T-helper 2 cell treated with Interferon-gamma antibody and Interleukin-4, amounts not matched to agents 5 μg/mL and 100 μg/mL, for 36 hours (primary cell): Measurements from ENCODE around the gene CYP2F1.
"Not testable (repeated sequence)": the region's sequence is repeated elsewhere in the genome, so short reads cannot be mapped to it uniquely, and the experiment has no call there.

Experiments
- DNase-seq: peaks from one replicate; pipeline ENCODE4 v3.0.0; 2021; ENCODE audit warnings: low spot score
- H3K27ac Mint-ChIP-seq: one replicate; pipeline ENCODE4 v1.8.0; 2021; ENCODE audit warnings: mild to moderate bottlenecking, mixed read lengths
- H3K27me3 Mint-ChIP-seq: one replicate; pipeline ENCODE4 v1.8.0; 2021; ENCODE audit warnings: low read depth, mixed read lengths
- H3K36me3 Mint-ChIP-seq: one replicate; pipeline ENCODE4 v1.8.0; 2021; ENCODE audit warnings: low read depth, mixed read lengths
- H3K4me1 Mint-ChIP-seq: one replicate; pipeline ENCODE4 v1.8.0; 2021; ENCODE audit warnings: low read depth, mixed read lengths
- H3K4me3 Mint-ChIP-seq: one replicate; pipeline ENCODE4 v1.8.0; 2022; ENCODE audit warnings: mild to moderate bottlenecking, moderate library complexity, mixed read lengths
- H3K9me3 Mint-ChIP-seq: one replicate; pipeline ENCODE4 v1.8.0; 2021; ENCODE audit warnings: mixed read lengths

Gene CYP2F1

DNA sequence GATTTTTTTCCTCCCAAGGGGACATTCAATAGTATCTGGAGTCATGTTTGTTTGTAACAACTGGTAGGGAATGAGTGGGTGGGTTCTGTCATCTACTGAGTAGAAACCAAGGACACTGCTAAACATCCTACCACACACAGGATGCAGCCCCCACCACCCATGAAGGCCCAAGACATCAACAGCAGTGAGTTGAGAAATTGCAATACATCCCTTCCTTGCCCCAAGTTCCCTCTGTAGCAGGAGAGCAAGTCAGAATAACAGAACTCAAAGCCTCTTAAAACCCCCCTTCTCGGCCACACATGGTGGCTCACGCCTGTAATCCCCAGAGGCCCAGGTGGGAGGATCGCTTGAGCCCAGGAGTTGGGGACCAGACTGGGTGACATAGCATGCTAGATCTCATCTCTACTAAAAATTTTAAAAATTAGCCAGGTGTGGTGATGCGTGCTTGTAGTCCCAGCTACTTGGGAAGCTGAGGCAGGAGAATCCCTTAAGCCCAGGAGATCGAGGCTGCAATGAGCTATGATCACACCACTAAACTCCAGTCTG lies 2.4 kb upstream of the CYP2F1 start:
- Mint-ChIP-seq H3K9me3 (no peaks in the 10 kb centered on the region), H3K27me3 (peaks cover 5% of the 10 kb centered on the region), H3K4me3 (no peak overlapping the region), H3K4me1 (no peaks in the 10 kb centered on the region), H3K27ac (no peak overlapping the region), H3K36me3 (no peaks in the 10 kb centered on the region)
- no peak for DNase-seq

DNA sequence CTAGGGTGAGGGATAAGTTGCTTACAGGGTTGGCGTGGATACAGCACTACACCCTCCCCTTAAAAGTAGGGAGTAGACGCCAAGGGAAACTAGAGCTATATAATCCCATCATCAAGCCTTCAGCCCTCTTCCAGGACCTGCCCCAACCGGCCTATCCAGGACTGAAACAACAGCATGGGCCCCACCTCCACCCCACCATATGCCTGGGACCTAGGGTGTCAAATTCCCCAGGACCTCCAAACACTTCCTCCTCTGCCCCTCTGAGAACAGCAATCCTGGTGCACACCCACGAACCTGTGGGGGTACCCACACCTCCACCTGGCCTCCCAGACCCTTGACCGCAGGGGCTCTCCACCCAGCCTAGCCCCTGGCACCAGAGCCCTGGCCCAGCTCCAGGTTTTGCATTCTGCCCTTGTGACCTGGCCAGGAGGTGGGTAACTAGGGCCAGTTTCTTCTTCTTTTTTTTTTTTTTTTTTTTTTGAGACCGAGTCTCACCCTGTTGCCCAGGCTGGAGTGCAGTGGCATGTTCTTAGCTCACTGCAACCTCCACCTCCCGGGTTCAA lies 1.4 kb upstream of the CYP2F1 start:
- H3K4me1 Mint-ChIP-seq = no peaks in the 10 kb centered on the region
- H3K27me3 Mint-ChIP-seq = peaks cover 8% of the 10 kb centered on the region
- no peak overlapping the region for H3K4me3 Mint-ChIP-seq

GRCh38 chr19:41116261-41116660 lies 2.0 kb downstream of the CYP2F1 start:
- no peaks in the 10 kb centered on the region for H3K9me3 Mint-ChIP-seq
- H3K27ac Mint-ChIP-seq = peak overlapping the region; percentile 21
- H3K4me3 Mint-ChIP-seq = no peak overlapping the region
- peaks cover 8% of the 10 kb centered on the region for H3K4me1 Mint-ChIP-seq
- peaks cover 4% of the 10 kb centered on the region for H3K36me3 Mint-ChIP-seq
- H3K27me3 Mint-ChIP-seq = peaks cover 16% of the 10 kb centered on the region
- no peak for DNase-seq

More for the DNA sequence above, 1.4 kb upstream of the CYP2F1 start:
- no peaks in the 10 kb centered on the region for H3K9me3 Mint-ChIP-seq
- H3K36me3 Mint-ChIP-seq = no peaks in the 10 kb centered on the region
- DNase-seq = no peak
- H3K27ac Mint-ChIP-seq = no peak overlapping the region

- peaks cover 11% of the 10 kb centered on the region for H3K4me1 Mint-ChIP-seq
- H3K36me3 Mint-ChIP-seq, H3K9me3 Mint-ChIP-seq: not testable (repeated sequence)
- peak; percentile 23 for DNase-seq
- H3K4me3 Mint-ChIP-seq = peak overlapping the region; percentile 65
- peak overlapping the region; percentile 81 for H3K27ac Mint-ChIP-seq
- peaks cover 12% of the 10 kb centered on the region for H3K27me3 Mint-ChIP-seq
These were observed 7.0 kb downstream of the CYP2F1 start for GRCh38 chr19:41120929-41121911.

DNA sequence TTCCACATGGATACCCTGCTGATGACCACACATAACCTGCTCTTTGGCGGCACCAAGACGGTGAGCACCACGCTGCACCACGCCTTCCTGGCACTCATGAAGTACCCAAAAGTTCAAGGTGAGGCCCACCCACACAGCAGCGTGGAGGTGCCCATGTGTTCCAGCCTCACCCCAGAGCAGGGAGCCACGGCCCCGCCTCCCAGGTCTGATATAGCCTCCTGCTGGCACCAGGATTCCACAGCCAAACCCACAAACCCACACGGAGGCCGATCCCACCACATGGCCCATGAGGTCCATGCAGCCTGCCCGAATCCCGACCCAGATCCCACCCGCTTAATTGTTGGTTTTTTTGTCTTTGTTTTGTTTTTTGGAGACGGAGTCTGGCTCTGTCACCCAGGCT lies 8.6 kb downstream of the CYP2F1 start:
- DNase-seq, H3K27me3 Mint-ChIP-seq, H3K9me3 Mint-ChIP-seq, H3K36me3 Mint-ChIP-seq, H3K4me3 Mint-ChIP-seq: not testable (repeated sequence)
- H3K27ac Mint-ChIP-seq = peak overlapping the region; percentile 50
- peaks cover 19% of the 10 kb centered on the region for H3K4me1 Mint-ChIP-seq

- H3K4me1 Mint-ChIP-seq = peaks cover 24% of the 10 kb centered on the region
- no peak overlapping the region for H3K4me3 Mint-ChIP-seq
- no peaks in the 10 kb centered on the region for H3K9me3 Mint-ChIP-seq
- peaks cover 11% of the 10 kb centered on the region for H3K27me3 Mint-ChIP-seq
- peaks cover 5% of the 10 kb centered on the region for H3K36me3 Mint-ChIP-seq
- DNase-seq = no peak
- H3K27ac Mint-ChIP-seq = no peak overlapping the region
These were observed 9.6 kb downstream of the CYP2F1 start for GRCh38 chr19:41123716-41124294.

DNA sequence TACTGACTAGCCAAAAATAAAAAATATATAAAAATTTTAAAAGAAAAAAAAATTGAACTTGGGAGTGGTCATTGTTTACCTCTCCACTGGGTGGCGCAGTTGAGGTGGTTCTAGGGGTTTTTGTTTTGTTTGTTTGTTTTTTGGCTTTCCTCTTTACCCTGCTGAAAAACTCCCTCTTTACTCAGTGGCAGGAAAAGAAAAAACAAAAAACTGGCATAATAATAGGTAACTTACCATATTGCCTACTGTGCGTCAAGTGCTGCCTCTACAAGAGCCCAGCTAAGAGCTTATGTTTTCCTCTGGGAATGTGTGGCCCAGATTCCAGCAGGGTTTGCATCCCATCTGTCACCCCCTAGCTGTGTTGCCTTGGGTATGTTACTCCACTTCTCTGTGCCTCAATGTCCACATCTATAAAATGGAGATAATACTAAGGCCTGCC lies 12.6 kb downstream of the CYP2F1 start:
- not testable (repeated sequence) for H3K9me3 Mint-ChIP-seq, DNase-seq, H3K4me3 Mint-ChIP-seq, H3K27ac Mint-ChIP-seq, H3K36me3 Mint-ChIP-seq
- H3K4me1 Mint-ChIP-seq = peaks cover 14% of the 10 kb centered on the region
- peaks cover 28% of the 10 kb centered on the region for H3K27me3 Mint-ChIP-seq

DNA sequence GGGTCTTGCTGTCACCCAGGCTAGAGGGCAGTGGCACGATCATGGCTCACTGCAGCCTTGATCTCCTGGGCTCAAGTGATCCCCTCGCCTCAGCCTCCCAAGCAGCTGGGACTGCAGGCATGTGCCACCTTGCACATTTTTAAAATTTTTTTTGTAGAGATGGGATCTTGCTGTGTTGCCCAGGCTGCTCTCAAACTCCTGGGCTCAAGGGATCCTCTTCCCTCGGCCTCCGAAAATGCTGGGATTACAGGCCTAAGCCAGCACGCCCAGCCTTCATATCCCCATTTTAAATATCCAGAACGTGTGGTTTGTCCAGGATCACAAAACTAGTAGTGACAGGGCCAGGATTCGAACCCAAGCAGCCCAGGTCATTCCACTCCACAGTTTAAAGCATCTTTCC lies 13.1 kb downstream of the CYP2F1 start:
- H3K9me3 Mint-ChIP-seq, H3K27ac Mint-ChIP-seq, H3K36me3 Mint-ChIP-seq, DNase-seq, H3K4me3 Mint-ChIP-seq: not testable (repeated sequence)
- peaks cover 13% of the 10 kb centered on the region for H3K4me1 Mint-ChIP-seq
- H3K27me3 Mint-ChIP-seq = peaks cover 32% of the 10 kb centered on the region

GRCh38 chr19:41127801-41128300 lies 13.6 kb downstream of the CYP2F1 start:
- Mint-ChIP-seq H3K4me3 (peak overlapping the region; percentile 61), H3K27me3 (peaks cover 36% of the 10 kb centered on the region), H3K4me1 (peaks cover 13% of the 10 kb centered on the region)
- H3K27ac Mint-ChIP-seq, H3K36me3 Mint-ChIP-seq, H3K9me3 Mint-ChIP-seq: not testable (repeated sequence)
- peak; percentile 52 for DNase-seq

DNA sequence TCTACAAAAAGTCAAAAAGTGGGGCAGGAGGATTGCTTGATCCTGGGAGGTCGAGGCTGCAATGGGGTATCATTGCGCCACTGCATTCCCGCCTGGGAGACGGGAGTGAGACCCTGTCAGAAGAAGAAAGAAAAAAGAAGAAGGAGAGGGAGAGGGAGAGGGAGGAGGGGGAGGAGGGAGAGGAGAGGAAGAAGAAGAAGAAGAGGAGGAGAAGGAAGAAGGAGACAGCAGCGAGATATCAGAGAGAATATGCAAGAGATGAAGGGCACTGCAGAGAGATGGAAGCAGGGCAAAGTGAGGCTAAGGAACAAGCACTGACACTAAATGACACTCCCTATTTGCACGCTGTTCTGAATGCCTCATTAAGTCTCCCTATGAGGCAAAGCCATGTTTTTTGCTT lies 14.5 kb downstream of the CYP2F1 start:
- H3K9me3 Mint-ChIP-seq = no peaks in the 10 kb centered on the region
- no peaks in the 10 kb centered on the region for H3K36me3 Mint-ChIP-seq
- H3K27me3 Mint-ChIP-seq = peaks cover 41% of the 10 kb centered on the region
- no peak for DNase-seq
- no peak overlapping the region for H3K27ac Mint-ChIP-seq
- H3K4me1 Mint-ChIP-seq = peaks cover 13% of the 10 kb centered on the region
- no peak overlapping the region for H3K4me3 Mint-ChIP-seq

DNA sequence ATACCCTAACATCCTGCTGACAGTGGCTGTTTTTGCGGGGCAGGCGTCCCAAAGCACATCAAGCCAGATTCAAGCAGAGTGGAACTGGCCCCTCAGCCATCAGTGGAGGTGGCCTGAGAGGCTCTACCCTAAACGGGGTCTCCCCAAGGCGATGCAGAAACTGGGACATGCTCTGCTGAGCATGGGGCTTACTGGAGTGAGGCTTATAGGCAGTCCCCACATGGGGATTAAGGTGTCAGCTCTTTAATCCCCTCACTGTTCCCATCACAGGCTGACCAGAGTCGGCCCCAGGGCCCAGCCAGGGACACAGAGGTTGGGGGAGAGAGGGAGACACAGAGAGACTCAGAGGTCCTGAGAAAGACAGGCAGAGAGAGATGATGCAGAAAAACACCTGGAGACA lies 17.0 kb downstream of the CYP2F1 start:
- Mint-ChIP-seq H3K4me1 (peaks cover 17% of the 10 kb centered on the region), H3K36me3 (no peaks in the 10 kb centered on the region), H3K27me3 (peaks cover 52% of the 10 kb centered on the region), H3K4me3 (no peak overlapping the region), H3K9me3 (no peaks in the 10 kb centered on the region), H3K27ac (no peak overlapping the region)
- DNase-seq = no peak

GRCh38 chr19:41133260-41133659 lies 19.0 kb downstream of the CYP2F1 start:
- DNase-seq = no peak
- peaks cover 6% of the 10 kb centered on the region for H3K4me1 Mint-ChIP-seq
- H3K9me3 Mint-ChIP-seq = no peaks in the 10 kb centered on the region
- H3K36me3 Mint-ChIP-seq = no peaks in the 10 kb centered on the region
- H3K4me3 Mint-ChIP-seq = no peak overlapping the region
- H3K27ac Mint-ChIP-seq = no peak overlapping the region
- peaks cover 52% of the 10 kb centered on the region for H3K27me3 Mint-ChIP-seq

GRCh38 chr19:41134616-41135015 lies 20.4 kb downstream of the CYP2F1 start:
- Mint-ChIP-seq H3K36me3 (no peaks in the 10 kb centered on the region), H3K27me3 (peaks cover 41% of the 10 kb centered on the region), H3K4me3 (peak overlapping the region; percentile 44), H3K27ac (no peak overlapping the region), H3K4me1 (peaks cover 5% of the 10 kb centered on the region), H3K9me3 (no peaks in the 10 kb centered on the region)
- DNase-seq = no peak
